ENCODE results near the gene MOAP1.
A peak's percentile ranks its signal among the peaks of the same experiment; 100 is the strongest.
"Not testable (repeated sequence)": the region's sequence is repeated elsewhere in the genome, so short reads cannot be mapped to it uniquely, and the experiment has no call there.

MOAP1 gene

DNA sequence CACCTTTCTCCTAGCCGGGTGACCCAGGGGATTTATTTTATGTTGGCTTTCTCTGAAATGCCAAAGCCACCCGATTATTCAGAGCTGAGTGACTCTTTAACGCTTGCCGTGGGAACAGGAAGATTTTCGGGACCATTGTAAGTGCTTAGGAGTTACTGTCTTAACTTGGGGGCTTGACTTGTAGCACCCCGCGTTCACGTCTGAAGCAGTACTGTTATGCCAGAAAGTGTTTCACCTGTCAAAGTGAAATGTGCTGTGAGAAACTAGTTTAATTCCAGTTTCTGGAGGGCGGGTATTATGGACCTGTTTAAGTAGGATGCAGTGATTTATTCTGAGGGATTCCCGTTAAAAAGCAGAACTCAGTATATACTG, 638 bp upstream of the MOAP1 start:
- DNase-seq (ENCODE audit: low spot score) = no peak

DNA sequence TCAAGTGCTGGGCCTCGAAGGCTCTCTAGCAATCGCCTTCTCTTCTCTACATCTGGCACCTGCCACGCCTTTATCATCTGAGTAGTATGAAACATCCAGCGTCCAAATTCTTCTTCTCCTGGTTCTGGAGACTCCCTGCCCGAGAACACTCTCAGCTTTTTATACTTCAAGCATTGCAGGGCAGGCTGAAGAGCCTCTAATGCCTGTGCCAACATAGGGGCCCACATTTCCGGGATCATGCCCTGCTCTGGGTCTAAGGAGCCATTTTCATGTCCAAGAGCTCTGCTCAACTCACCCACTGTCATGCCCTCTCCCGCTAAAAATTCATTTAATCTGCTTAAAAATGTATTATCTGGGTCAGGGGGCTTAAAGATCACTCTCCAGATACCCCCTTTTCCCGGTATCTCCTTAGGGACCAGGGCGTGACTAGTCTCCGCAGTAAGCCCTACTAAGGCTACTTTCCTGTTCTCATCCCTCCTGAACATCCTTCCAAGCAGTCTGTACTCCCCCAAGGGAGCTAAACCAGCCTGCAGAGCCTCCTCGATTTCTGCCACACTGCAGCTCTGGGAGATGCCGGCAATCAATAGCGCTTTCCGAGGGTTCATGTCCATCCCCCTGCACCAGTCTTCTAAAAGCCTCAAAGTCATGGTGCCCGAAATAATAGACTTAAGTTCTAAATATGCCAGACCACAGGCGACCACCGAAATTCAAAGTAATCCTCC, 940 bp downstream of the MOAP1 start:
- no peak for DNase-seq (ENCODE audit: low spot score)

DNA sequence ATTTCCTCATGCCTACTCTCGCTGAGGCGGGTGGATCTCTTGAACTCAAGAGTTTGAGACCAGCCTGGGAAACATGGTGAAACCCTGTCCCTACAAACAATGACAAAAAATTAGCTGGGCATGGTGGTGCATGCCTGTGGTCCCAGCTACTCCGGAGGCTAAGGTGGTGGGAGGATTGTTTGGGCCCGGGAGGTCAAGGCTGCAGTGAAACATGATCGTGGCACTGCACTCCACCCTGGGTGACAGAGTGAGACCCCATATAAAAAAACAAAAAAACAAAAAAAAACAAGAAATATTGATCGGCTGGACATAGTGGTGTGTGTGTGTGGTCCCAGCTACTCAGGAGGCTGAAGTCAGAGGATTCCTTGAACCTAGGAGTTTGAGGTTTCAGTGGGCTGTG, 9.2 kb downstream of the MOAP1 start:
- no peak for DNase-seq (ENCODE audit: low spot score)

DNA sequence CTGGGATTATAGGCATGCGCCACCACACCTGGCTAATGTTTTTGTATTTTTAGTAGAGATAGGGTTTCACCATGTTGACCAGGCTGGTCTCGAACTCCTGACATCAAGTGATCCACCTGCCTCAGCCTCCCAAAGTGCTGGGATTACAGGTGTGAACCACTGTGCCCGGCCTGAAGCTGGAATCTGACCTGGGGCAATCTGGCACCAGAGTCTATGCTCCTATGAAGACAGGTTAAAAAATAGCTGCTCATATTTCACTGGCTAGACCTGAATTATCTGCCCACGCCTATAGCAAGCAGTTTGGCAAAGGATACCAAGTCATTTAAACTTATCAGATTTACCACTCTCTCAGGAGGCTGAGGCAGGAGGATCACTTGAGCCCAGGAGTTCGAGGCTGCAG, 10.0 kb downstream of the MOAP1 start:
- DNase-seq (ENCODE audit: low spot score) = not testable (repeated sequence)

DNA sequence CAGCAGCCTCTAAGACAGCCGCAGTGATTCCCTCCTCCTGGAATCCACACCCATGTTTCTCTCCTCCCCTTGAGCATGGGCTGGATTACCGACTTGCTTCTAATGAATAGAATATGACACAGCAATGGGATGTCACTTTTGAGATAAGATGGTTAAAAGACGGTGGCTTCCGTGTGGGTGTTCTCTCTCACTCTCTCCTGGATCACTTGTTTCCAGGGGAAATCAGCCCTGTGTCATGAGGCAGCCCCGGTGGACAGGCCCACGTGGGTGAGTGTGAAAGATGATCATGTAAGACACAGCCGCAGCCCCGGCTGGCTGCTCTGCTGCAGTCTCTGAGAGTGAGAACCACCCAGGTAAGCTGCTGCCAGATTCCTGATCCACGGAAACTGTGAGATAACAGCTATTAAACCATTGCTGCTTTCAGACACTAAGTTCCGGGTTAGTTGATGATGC, 10.7 kb downstream of the MOAP1 start:
- no peak for DNase-seq (ENCODE audit: low spot score)

DNA sequence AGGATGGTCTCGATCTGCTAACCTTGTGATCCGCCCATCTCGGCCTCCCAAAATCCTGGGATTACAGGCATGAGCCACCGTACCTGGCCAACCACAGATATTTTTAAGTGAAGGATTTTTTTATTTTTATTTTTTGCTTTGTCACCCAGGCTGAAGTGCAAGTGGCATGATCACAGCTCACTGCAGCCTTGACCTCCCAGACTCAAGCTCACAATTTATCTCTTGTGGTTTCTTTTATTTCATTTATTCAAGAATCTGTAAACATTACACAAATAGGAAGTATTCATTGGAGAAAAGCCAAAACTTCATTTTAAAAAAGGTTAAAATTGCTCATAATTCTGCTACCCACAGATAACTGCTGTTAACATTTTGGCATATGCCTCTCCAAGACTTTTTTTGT, 13.3 kb downstream of the MOAP1 start:
- no peak for DNase-seq (ENCODE audit: low spot score)

DNA sequence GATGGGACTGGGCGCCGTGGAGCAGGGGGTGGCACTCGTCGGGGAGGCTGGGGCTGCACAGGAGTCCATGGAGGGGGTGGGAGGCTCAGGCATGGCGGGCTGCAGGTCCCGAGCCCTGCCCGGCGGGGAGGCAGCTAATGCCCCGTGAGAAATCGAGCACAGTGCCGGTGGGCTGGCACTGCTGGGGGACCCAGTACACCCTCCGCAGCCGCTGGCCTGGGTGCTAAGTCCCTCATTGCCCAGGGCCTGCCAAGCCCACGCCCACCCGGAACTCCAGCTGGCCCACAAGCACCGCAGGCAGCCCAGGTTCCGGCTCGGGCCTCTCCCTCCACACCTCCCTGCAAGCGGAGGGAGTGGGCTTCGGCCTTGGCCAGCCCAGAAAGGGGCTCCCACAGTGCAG, 14.6 kb downstream of the MOAP1 start:
- not testable (repeated sequence) for DNase-seq (ENCODE audit: low spot score)

DNA sequence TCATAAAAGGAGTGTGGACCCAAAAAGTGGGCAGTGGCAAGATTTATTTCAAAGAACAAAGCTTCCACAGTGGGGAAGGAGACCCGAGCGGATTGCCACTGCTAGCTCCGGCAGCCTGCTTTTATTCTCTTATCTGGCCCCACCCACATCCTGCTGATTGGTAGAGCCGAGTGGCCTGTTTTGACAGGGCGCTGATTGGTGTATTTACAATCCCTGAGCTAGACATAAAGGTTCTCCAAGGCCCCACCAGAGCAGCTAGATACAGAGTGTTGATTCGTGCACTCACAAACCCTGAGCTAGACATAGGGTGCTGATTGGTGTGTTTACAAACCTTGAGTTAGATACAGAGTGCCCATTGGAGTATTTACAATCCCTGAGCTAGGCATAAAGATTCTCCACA, 15.1 kb downstream of the MOAP1 start:
- DNase-seq (ENCODE audit: low spot score) = not testable (repeated sequence)

DNA sequence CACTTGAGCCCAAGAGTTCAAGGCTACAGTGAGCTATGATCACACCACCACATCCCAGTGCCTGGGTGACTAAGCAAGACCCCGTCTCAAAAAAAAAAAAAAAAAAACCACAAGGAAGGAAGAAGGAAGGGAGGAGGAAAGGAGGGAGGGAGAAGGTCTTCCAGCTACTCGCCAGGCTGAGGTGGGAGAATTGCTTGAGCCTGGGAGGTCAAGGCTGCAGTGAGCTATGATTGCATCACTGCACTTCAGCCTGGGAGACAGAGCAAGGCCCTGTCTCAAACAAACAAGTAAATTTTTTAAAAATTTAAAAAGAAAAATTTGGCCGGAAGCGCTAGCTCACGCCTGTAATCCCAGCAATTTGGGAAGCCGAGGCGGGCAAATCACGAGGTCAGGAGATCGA, 16.1 kb downstream of the MOAP1 start:
- not testable (repeated sequence) for DNase-seq (ENCODE audit: low spot score)

DNA sequence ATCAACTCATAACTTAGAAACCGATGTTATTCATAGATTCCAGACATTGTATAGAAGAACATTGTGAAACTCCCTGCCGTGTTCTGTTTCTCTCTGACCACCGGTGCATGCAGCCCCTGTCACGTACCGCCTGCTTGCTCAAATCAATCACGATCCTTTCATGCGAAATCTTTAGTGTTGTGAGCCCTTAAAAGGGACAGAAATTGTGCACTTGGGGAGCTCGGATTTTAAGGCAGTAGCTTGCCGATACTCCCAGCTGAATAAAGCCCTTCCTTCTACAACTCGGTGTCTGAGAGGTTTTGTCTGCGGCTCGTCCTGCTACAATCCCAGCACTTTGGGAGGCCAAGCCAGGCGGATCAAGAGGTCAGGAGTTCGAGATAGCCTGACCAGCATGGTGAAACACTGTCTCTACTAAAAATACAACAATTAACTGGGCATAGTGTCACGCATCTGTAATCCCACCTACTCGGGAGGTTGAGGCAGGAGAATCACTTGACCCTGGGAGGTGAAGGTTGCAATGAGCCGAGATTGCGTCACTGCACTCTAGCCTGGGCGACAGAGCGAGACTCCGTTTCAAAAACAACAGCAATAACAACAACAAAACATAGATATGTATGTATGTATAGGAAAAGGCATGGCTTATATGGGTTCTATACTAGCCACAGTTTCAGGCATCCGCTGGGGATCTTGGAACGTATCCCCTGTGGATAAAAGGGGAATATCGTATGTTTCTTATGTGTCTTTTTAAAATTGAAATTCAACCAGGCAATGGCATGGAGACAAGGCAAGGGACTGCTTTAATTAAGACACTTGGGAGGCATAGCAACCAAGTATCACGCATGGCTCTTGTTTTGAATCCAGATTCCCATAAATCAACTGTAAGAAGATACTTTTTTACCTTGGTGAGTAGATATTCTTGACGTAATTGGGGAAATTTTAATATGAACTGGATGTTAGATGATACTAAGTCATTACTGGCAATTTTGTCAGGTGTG, 19.1 kb downstream of the MOAP1 start:
- DNase-seq (ENCODE audit: low spot score) = not testable (repeated sequence)

DNA sequence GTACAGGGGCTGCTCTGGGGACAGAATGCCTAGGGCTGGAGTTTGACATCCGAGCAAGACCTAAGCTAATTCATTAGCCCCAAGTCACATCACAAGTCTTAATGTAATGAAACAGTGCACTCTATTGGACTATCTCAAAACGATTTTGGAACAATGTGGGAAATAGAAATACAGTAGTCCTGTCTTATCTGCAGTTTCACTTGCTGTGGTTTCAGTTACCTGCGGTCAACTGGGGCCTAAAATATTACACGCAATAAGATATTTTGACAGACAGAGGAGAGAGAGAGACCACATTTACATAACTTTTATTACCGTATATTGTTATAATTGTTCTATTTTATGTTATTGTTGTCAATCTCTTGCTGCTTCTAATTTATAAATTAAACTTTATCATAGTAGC, 21.1 kb downstream of the MOAP1 start:
- no peak for DNase-seq (ENCODE audit: low spot score)

DNA sequence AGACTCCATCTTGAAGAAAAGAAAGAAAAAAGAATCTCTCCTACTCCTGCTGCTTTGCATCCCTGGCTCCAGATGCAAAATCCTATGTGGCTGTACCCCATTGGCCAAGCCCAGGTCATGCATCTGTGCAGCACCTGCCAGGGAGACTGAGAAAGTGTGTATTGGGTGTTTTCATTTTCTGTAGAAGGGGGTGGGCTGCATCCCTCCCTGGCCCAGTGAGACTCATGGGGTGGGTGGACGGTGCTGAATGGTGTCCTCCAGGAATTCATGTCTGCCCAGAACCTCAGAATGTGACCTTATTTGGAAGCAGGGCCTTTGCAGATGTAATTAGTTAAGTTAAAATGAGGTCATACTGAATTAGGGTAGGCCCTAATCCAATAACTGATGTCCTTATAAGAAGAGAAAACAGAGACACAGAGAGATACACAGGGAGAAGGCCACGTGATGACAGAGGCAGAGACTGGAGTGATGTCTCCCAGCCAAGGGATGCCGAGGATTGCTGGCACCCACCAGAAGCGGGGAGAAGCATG, 23.2 kb downstream of the MOAP1 start:
- DNase-seq (ENCODE audit: low spot score) = no peak

DNA sequence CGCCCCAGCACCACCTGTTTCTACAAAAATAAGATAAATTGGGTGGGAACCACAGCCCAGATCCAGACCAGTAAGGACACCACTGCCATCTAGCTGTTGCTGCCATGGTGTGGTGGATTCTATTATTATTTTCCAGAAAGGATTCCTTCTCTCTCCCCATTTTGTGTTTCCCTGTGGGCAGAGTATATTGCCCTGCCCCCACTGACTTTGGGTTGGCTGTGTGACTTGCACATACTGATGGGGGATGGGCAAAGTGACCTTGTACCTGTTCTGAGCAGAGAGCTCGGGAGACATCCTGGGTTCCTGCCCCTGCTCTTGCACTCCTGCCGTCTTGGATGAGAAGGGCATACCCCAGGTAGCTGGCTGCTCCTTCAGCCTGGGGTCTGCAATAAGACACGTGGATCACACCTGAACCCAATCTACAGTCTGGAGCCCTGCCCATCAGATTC, 24.3 kb downstream of the MOAP1 start:
- DNase-seq (ENCODE audit: low spot score) = peak; percentile 59

DNA sequence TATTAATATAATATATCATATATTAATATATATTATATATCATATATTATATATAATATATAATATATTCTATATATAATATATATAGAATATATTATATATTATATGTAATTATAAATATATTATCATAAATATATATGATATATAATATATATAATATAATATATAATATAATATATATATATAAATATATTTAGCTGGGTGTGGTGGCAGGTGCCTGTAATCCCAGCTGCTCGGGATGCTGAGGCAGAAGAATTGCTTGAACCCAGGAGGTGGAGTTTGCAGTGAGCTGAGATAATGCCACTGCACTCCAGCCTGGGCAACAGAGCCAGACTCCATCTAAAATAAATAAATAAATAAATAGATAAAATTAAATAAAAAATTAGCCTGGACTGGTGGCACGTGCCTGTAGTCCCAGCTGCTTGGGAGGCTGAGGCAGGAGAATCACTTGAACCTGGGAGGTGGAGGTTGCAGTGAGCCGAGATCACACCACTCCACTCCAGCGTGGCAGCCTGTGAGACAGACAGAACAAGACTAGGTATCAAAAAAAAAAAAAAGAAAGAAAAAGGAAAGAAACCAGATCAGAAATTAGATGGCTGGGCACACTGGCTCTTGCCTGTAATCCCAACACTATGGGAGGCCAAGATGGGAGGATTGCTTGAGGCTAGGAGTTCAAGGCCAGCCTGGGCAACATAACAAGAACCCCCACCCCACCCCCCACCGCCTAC, 24.9 kb downstream of the MOAP1 start:
- not testable (repeated sequence) for DNase-seq (ENCODE audit: low spot score)

DNA sequence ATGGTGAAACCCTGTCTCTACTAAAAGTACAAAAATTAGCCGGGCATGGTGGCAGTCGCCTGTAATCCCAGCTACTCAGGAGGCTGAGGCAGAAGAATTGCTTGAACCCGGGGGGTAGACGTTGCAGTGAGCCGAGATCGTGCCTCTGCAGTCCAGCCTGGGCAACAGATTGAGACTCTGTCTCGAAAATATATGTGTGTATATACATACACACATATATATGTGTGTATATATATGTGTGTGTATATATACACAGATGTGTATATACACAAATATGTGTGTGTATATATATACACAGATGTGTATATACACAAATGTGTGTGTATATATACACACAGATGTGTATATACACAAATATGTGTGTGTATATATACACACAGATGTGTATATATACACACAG, 26.3 kb downstream of the MOAP1 start:
- DNase-seq (ENCODE audit: low spot score) = not testable (repeated sequence)

DNA sequence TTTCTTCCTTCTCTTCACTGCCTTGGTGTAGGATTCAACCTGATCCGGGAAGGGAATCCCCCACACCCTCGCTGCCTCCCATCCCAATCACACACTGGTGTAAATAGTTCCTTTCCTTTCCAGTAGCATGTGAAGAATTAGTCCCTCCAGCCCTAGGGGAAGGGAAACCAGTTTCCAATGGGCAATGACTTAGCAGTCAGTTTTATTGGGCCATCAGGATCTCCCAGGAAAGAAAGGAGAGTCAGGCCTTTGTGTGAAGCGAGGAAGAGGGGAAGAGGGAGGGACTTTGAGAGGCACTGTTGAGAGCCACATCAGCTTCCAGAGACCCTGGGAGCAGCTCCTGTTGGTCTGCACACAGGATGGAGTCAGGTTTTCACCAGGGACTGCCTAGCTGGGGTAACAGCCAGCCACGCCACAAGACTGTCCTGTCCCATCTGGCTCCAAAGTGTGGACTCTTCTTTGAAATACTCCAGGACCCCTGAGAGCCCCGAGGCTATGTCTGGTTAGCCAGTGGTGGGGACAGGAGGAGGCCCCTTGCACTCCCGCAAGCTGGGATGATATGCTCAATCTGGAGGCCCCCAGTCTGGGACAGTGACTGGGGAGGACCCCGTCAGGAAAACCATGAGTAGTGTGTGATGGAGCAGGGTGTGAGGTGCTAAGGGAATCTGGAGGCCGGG, 27.9 kb downstream of the MOAP1 start:
- DNase-seq (ENCODE audit: low spot score) = no peak

DNA sequence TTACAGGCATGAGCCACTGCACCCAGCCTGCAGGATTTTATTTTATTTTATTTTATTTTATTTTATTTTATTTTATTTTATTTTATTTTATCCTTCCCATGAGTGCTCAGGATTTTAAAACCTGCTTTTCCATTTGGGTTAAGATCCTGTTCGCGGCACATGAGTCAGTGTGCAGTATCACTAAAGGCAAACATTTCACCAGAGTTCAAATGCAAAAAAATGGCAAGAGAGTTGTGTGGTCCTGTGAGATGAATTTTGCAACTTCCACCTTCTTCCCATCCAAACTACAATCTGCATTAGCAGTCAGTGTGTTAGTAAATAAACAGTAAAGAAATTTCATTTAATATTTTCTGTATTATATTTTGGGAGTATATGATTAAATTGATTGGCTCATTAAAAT, 29.0 kb downstream of the MOAP1 start:
- no peak for DNase-seq (ENCODE audit: low spot score)

DNA sequence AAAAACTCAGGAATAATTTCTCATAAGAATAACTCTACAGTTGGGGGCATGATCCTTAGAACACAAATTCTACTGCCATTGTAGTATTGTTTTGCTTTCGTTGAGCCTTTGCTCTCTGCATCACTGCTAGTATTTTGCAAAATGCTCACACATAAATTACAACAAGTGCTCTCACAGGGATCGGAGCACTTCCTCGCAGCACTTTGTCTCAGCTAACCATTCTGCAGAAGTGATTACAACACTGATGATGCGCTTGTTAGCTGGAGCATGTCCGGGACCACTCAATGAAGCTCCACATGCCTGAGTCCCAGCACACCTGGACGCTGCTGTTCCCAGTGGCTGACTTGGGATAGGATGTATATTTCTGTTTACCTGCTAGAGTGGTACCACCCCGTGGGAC, 31.6 kb downstream of the MOAP1 start:
- DNase-seq (ENCODE audit: low spot score) = no peak

DNA sequence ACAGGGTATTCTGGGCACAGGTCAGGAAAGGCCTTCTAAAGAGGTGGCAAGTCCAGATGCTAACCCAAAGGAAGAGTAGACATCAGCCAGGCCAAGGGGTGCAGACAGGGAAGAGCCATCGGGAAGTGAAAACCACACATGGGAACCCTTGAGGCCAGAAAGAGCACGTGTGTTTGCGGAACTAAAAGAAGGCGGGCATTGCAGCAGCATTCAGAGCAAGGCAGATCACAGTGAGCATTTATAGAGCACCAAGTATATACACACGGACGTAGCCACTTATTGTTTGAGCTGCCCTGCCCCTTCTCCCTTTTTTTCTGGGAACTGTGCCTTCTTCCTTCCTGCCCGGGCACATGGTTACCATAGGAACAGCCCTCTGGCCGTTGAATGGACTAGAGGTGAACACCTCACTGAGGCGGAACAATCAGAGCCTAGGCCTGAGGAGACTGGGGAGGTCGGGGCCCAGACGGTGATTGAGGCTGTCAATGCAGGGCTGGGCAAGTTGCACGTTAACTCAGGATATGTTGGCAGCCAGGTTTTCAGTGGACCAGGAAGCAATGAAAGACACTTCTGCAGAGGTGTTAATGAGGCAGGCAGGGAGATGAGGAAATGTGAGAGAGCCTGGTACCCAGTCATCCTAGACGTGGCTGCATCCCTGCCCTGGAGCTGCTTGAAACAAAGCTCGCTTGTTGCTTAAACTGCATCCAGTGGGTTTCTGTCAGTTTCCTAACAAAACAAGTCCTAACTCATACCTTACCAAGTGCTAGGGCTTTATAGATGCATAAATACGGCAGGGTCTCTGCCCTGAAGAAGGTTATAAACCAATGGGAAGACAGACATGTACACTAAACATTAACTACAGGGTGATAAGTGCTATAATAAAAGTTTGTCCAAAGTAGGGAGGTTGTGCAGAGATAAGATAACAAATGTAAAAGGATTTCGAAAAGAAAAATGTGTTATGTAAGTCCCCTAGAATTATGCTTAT, 34.2 kb downstream of the MOAP1 start:
- peak; percentile 32 for DNase-seq (ENCODE audit: low spot score)

DNA sequence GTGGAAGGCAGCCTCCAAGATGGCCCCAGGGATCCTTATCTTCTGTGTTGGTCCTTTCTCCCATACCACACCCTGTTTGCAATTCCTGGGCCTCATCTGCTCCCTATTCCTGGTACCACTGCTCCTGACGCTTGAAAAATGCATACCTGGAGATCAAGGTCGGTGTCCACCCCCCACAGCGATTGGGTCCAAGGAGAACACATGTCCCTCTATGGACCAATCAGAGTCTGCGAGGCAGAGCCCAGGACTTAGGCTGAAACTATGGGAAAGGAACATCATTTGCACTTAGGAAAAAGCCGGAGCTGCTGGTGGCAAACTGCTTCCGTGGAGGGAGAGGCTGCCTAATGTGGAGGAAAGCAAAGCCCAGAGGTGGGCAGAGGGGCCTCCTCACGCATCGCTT, 35.7 kb downstream of the MOAP1 start:
- no peak for DNase-seq (ENCODE audit: low spot score)
